Transverse colon (tissue), 4 donors: ENCODE data around the gene TMEM144. TPM values are rescaled to one million over a fixed set of nuclear protein-coding genes. Genes with fewer than 3 reads are reported as not detected.

ENCODE experiments used
- DNase-seq: peaks from one replicate; pipeline ENCODE4 v3.0.0-alpha.2; 2019
- H3K27ac ChIP-seq, 4 donors: fragments of 200-600 bp; sonication (generic); 2 replicates each; pipeline ENCODE4 v1.5.1; 2016 to 2018; ENCODE audit warnings: inconsistent platforms in 4 of 4
- H3K27me3 ChIP-seq: fragments of 200-600 bp; sonication (generic); 2 replicates; pipeline ENCODE4 v1.5.1; 2017; ENCODE audit warnings: inconsistent platforms
- H3K36me3 ChIP-seq, 4 donors: fragments of 200-600 bp; sonication (generic); 2 replicates each; pipeline ENCODE4 v1.5.1; 2017 to 2019; ENCODE audit warnings: inconsistent platforms in 4 of 4
- H3K4me1 ChIP-seq, 4 donors: fragments of 200-600 bp; sonication (generic); 2 replicates each; pipeline ENCODE4 v1.5.1; 2017 to 2020; ENCODE audit warnings: inconsistent platforms in 4 of 4
- H3K4me3 ChIP-seq, 4 donors: fragments of 200-600 bp; sonication (generic); 1 replicate in 1 of 4; 2 replicates in 3 of 4; pipeline versions ENCODE4 v1.5.1 to v1.6.1; 2017 to 2019; ENCODE audit warnings: inconsistent platforms in 4 of 4
- H3K9me3 ChIP-seq, 2 donors: fragments of 200-600 bp; sonication (generic); 2 replicates each; pipeline ENCODE4 v1.5.1; 2017 to 2019; ENCODE audit warnings: inconsistent platforms in 2 of 2
- EP300 ChIP-seq: sonication (generic); formaldehyde crosslinking; IDR thresholded peaks from one replicate; pipeline ENCODE4 v1.6.1; 2017; ENCODE audit warnings: antibody characterized with exemption, low read depth
- POLR2A ChIP-seq: fragments of 450-650 bp; IDR thresholded peaks from one replicate; pipeline ENCODE4 v1.6.1; 2016; ENCODE audit warnings: antibody characterized with exemption, mild to moderate bottlenecking, moderate library complexity
- POLR2AphosphoS5 ChIP-seq, 3 donors: sonication (generic); formaldehyde crosslinking; IDR thresholded peaks; one replicate each; pipeline ENCODE4 v1.6.1; 2016; ENCODE audit warnings: antibody characterized with exemption in 3 of 3
- WGBS, 2 donors: methylation state at CpG; one replicate each; pipeline ENCODE4 v1.1.5; 2018; ENCODE audit warnings: low coverage in 1 of 2; 5-methylcytosine and 5-hydroxymethylcytosine counted together
- in situ Hi-C, 4 donors: fragments of 200-750 bp; cut with MboI; loops; one replicate each; pipeline versions ENCODE4 v1.15.0 to v1.15.1; 2017; ENCODE audit warnings: low sequenced_read_pairs in 3 of 4, low pct_ligation_motif_present in 1 of 4, low pct_unique_long_range_greater_than_20kb in 1 of 4
- intact Hi-C: fragments of 100-400 bp; cut with DNase I; formaldehyde crosslinking; loops from one replicate; pipeline ENCODE4 v1.15.1; 2023; ENCODE audit warnings: low total_unique reads
- total RNA-seq, 4 donors: library from RNA; depleted of rRNA; stranded (reverse); fragments of >200 nt; gene quantifications; one replicate each; pipeline ENCODE4 v1.1.0, GENCODE V29; 2016
- TF ChIP-seq, protein P1 (sequence below), 5 experiments: fragments of 200-600 bp in 3 of 5; fragments of 450-650 bp in 2 of 5; sonication (generic) in 3 of 5; IDR thresholded peaks; 1 replicate in 2 of 5; 2 replicates in 3 of 5; pipeline ENCODE4 v1.5.1; 2016 to 2017; ENCODE audit warnings: antibody characterized with exemption in 5 of 5, inconsistent platforms in 3 of 5, mild to moderate bottlenecking in 2 of 5, moderate library complexity in 1 of 5

The TMEM144 gene
- total RNA-seq, 4 donors from 2014 or later, result 2.2 to 26.9 (median 21.2) TPM

GRCh38 chr4:158282252-158282651 is 72.0 kb downstream of the TMEM144 start:
- Histone ChIP-seq H3K4me1 (no peaks in the 10 kb centered on the region), H3K27me3 (no peaks in the 10 kb centered on the region), H3K9me3 (no peaks in the 10 kb centered on the region), H3K27ac (no peak overlapping the region), H3K36me3 (no peaks in the 10 kb centered on the region), H3K4me3 (no peak overlapping the region)
- WGBS, 2 donors, result 64 to 65% methylated on average over 3 of the region's 3 CpGs
- in situ Hi-C loops, result no loop called here
- intact Hi-C loops, result no loop called here
- no peak for DNase-seq
- TF ChIP-seq POLR2AphosphoS5 (IDR thresholded peaks at IDR 0.05), result no peak
- TF ChIP-seq EP300, result no peak
- TF ChIP-seq, protein P1, sequence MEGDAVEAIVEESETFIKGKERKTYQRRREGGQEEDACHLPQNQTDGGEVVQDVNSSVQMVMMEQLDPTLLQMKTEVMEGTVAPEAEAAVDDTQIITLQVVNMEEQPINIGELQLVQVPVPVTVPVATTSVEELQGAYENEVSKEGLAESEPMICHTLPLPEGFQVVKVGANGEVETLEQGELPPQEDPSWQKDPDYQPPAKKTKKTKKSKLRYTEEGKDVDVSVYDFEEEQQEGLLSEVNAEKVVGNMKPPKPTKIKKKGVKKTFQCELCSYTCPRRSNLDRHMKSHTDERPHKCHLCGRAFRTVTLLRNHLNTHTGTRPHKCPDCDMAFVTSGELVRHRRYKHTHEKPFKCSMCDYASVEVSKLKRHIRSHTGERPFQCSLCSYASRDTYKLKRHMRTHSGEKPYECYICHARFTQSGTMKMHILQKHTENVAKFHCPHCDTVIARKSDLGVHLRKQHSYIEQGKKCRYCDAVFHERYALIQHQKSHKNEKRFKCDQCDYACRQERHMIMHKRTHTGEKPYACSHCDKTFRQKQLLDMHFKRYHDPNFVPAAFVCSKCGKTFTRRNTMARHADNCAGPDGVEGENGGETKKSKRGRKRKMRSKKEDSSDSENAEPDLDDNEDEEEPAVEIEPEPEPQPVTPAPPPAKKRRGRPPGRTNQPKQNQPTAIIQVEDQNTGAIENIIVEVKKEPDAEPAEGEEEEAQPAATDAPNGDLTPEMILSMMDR (IDR thresholded peaks at IDR 0.05), result no peak
- no peak for TF ChIP-seq POLR2A

DNA sequence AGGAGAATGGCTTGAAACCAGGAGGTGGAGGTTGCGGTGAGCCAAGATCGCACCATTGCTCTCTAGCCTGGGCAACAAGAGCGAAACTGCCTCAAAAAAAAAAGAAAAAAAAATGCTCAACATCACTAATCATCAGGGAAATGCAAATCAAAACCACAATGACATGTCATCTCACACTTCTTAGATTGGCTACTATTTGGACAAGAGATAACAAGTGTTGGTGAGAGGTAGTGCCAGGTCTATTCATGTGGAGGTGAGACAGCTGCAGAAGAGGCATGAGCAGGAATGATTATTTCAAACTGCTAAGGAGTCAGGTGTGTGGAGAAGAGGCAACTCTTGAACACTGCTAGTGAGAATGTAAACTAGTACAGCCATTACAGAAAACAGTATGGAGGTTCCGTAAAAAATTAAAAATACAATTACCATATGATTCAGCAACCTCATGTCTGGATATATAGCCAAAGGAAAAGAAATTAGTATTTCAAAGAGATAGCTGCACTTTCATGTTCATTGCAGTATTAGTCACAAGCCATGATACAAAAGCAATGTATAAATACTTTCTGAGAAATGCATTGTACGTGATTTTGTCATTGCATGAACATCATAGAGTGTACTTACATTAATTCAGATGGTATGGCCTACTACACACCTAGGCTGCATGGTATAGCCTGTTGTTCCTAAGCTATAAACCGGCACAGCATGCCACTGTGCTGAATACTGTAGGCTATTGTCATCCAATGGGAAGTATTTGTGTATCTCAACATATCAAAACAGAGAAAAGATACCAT is 75.3 kb downstream of the TMEM144 start:
- Histone ChIP-seq H3K4me1 (no peaks in the 10 kb centered on the region), H3K9me3 (no peaks in the 10 kb centered on the region), H3K4me3 (no peak overlapping the region), H3K27ac (no peak overlapping the region), H3K27me3 (no peaks in the 10 kb centered on the region), H3K36me3 (no peaks in the 10 kb centered on the region)
- in situ Hi-C loops (no loop called here), intact Hi-C loops (no loop called here)
- DNase-seq, result no peak
- WGBS, 2 donors, result 85 to 86% methylated on average over 6 of the region's 6 CpGs
- TF ChIP-seq, protein P1 (IDR thresholded peaks at IDR 0.05), result no peak
- no peak for TF ChIP-seq POLR2AphosphoS5 (IDR thresholded peaks at IDR 0.05)

DNA sequence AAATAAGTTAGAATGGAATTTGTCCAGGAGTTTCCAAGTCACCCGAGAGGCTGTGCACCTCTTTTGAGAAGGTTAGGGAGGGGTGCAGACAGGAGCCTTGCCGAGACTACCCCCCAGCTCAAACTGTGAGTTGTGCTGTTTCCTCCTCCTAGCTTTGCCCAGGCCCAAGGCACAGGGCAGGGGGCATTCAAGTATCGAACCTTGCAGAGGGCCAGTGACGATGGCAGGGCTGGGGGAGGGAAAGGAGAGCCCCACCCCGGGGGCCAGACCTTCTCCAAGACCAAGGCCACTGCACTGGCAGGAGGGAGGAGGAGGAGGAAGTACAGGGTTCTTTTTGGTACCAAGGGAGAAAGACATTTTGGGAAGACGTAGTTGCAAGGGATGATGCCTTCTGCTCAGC is 80.6 kb downstream of the TMEM144 start:
- Histone ChIP-seq H3K9me3 (no peaks in the 10 kb centered on the region), H3K4me1 (no peaks in the 10 kb centered on the region), H3K27me3 (no peaks in the 10 kb centered on the region), H3K4me3 (no peak overlapping the region), H3K27ac (no peak overlapping the region), H3K36me3 (no peaks in the 10 kb centered on the region)
- 85% methylated on average over 6 of the region's 6 CpGs; no CpG with 5 or more reads in 1 of the 2 donors for WGBS, 2 donors
- no peak for DNase-seq
- no peak for TF ChIP-seq EP300
- TF ChIP-seq POLR2A, result no peak
- TF ChIP-seq POLR2AphosphoS5 (IDR thresholded peaks at IDR 0.05), result no peak
- TF ChIP-seq, protein P1 (IDR thresholded peaks at IDR 0.05), result no peak
- in situ Hi-C loops, result no loop called here
- intact Hi-C loops, result no loop called here

DNA sequence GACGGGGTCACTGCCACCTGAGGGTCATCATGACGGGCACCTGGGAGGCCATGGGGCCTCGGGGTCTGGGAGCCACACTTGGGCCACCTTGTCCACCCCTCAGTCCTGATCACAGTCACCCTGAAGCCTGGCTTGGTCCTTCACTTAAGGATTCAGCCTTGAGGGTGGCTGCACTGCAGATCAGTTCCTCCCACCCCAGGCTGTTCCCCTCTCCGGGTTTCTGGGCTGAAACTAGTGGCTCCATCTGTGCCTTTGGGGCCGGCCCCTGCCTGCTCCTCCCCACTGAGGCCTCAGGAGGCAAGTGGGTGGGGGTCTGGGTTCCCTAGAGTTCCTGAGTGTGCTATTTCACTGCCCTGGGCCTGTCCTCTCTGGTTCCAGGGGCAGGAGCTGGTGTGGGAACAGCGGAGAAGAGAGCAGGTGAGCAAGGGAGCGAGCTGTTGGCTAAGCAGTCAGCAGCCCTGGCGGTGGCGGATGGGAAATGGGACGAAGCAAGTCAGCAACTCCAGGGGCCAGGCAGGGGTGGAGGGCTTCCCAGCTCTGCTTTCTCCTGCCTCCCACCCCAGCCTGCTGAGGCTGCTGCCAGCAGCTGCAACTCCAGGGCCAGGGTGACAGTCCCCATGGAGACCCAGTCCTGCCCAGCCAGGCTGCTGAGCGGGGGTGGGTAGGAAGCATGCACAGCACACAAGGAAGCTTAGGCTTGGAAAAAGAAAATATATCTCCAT is 81.2 kb downstream of the TMEM144 start:
- H3K27ac ChIP-seq, result no peak overlapping the region
- no peaks in the 10 kb centered on the region for H3K27me3 ChIP-seq
- no peak for TF ChIP-seq POLR2AphosphoS5 (IDR thresholded peaks at IDR 0.05)
- no peak for TF ChIP-seq EP300
- no peak for TF ChIP-seq POLR2A
- TF ChIP-seq, protein P1 (IDR thresholded peaks at IDR 0.05), result no peak
- H3K4me3 ChIP-seq, result no peak overlapping the region
- H3K4me1 ChIP-seq, result no peaks in the 10 kb centered on the region
- in situ Hi-C loops, result no loop called here
- DNase-seq, result no peak
- WGBS, 2 donors, result 83% methylated on average over 10 of the region's 11 CpGs; no CpG with 5 or more reads in 1 of the 2 donors
- intact Hi-C loops, result no loop called here
- H3K36me3 ChIP-seq, result no peaks in the 10 kb centered on the region
- H3K9me3 ChIP-seq, result no peaks in the 10 kb centered on the region
